ENCODE data around the gene PIP5K1A. TPM values are rescaled to one million over a fixed set of nuclear protein-coding genes. Genes with fewer than 3 reads are reported as not detected.

PIP5K1A gene, protein sequence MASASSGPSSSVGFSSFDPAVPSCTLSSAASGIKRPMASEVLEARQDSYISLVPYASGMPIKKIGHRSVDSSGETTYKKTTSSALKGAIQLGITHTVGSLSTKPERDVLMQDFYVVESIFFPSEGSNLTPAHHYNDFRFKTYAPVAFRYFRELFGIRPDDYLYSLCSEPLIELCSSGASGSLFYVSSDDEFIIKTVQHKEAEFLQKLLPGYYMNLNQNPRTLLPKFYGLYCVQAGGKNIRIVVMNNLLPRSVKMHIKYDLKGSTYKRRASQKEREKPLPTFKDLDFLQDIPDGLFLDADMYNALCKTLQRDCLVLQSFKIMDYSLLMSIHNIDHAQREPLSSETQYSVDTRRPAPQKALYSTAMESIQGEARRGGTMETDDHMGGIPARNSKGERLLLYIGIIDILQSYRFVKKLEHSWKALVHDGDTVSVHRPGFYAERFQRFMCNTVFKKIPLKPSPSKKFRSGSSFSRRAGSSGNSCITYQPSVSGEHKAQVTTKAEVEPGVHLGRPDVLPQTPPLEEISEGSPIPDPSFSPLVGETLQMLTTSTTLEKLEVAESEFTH
- 49.3 to 62.2 TPM (median 52.8 TPM) in 5 replicates for total RNA-seq (2022; extraction: Qiagen RNA extraction)

DNA sequence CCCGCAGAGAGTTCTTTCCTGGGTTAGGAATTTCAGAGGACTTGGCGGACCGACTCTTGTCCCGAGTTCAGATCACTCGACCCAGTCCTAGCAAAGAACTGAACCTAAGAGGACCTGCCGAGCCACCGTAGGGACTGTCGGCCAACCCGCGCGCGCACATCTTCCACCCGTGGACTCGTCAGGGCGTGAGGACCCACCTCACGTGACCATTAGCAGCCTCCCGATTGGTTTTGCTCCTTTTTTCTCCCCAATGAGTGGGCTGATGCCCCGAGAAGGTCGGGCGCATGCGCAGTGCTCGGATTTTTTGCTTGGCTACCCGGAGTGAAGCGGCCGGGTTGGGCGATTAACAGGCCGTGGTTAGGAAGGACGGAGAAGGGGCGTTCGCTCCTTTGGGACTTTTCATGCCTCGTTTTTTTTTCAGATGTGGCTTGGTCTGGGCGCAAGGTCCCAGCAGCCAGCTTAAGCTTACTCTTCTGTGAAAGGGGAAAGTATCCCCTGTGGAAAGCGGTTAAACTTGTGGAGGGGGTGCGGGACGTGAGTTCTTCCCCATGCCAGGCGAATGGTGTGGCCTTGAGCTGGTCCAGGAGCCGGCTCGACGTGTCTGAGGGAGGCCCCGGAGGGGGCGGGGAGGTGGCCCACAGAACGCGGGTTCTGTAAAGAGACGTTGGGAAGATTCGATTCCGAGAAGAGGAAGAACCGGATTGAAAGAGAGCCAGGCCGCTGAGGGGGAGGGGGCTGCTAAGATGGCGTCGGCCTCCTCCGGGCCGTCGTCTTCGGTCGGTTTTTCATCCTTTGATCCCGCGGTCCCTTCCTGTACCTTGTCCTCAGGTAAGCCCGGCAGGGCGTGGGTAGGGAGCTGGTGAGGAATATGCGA is at the start of gene PIP5K1A:
TSS of gene PIP5K1A (plus strand) at position 299 of the 874 bp plus-strand sequence. CDS start at position 744, 445 bp downstream.

GRCh38 chr1:151156515-151156819 is 41.9 kb upstream of the PIP5K1A start, which contains the start of gene TNFAIP8L2:
TNFAIP8L2 (plus strand) TSS chr1:151156649; CDS start chr1:151158698, 2,049 bp downstream.

GRCh38 chr1:151165738-151166504 is 32.4 kb upstream of the PIP5K1A start, which contains the start of the genes LYSMD1 and SCNM1:
LYSMD1 (minus strand) TSS chr1:151165902; CDS start chr1:151165258, 644 bp downstream.
SCNM1 (plus strand) TSS chr1:151166144; CDS start chr1:151166153, 9 bp downstream.

GRCh38 chr1:151175863-151176262 is 22.5 kb upstream of the PIP5K1A start, which contains the start of gene TMOD4:
TMOD4 (minus strand) TSS chr1:151175981; CDS start chr1:151174875, 1,106 bp downstream.

DNA sequence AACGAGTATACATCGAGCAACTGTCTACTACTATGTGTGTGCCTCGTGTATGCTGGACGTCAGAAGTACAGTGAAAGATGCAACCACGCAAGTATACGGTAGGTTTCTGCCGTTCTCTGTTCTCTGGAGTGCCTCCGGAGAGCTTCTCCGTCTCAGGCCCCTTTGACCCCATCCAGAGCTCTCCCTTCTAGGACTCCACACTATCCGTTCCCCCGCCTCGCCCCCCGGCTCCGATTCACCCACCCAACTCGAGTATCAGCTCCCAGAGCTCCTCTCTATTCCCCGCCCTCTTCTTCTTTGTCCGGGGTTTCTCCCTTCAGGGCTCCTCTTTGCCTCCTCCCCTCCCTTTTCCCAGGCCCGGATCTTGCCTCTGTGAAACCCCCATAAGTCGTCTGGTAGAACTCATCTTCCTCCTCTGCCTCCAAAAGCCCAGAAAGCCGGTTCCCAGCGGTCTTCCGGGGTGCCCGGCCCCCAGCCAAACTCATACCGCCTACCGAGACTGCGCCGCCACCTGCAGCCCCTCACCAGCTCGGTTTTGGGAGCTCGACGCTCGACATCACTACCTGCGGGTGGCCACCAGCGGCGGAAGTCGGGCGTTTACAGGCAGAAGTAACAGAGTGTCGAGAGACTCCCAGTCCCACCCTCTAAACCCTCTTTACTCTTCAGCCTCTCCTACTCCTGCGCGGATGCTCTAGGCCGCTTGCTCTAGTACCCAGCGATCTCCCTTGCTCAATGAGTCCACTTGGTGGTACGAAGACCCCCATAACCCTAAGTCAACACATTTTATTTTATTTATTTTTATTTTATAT is 8.5 kb upstream of the PIP5K1A start, which contains the start of gene VPS72:
TSS of gene VPS72 (minus strand) at position 561 of the 809 bp plus-strand sequence. CDS start at position 485, 76 bp downstream.

GRCh38 chr1:151254217-151255213 is 56.2 kb downstream of the PIP5K1A start, which contains the start of gene PSMD4:
PSMD4 (plus strand) TSS chr1:151254734; CDS start chr1:151254783, 49 bp downstream.

GRCh38 chr1:151281969-151282882 is 83.9 kb downstream of the PIP5K1A start, which contains the start of gene ZNF687:
ZNF687 (plus strand) TSS chr1:151282299; CDS start chr1:151286292, 3,993 bp downstream.

Other genes starting within 250 kb of the PIP5K1A start
- 230 to 240 TPM (median 231 TPM) in 5 replicates for gene CERS2, start 223.7 kb upstream of the PIP5K1A start, total RNA-seq (2022; extraction: Qiagen RNA extraction)
- 0.56 to 1.0 TPM (median 0.72 TPM) in 5 replicates for gene ANXA9, start 216.3 kb upstream of the PIP5K1A start, total RNA-seq (2022; extraction: Qiagen RNA extraction)
- 2.4 to 3.5 TPM (median 3.1 TPM) in 5 replicates for gene MINDY1, start 191.7 kb upstream of the PIP5K1A start, total RNA-seq (2022; extraction: Qiagen RNA extraction)
- 12.1 to 17.8 TPM (median 16.5 TPM) in 5 replicates for gene PRUNE1, start 190.1 kb upstream of the PIP5K1A start, total RNA-seq (2022; extraction: Qiagen RNA extraction)
- gene BNIPL, start 162.0 kb upstream of the PIP5K1A start, total RNA-seq (2022; extraction: Qiagen RNA extraction), result 0.04 to 0.16 TPM (median 0.15 TPM) in 5 replicates
- gene C1orf56, start 150.8 kb upstream of the PIP5K1A start, total RNA-seq (2022; extraction: Qiagen RNA extraction), result 5.4 to 7.8 TPM (median 6.7 TPM) in 5 replicates
- gene CDC42SE1, start 138.9 kb upstream of the PIP5K1A start, total RNA-seq (2022; extraction: Qiagen RNA extraction), result 74.5 to 87.3 TPM (median 78.1 TPM) in 5 replicates
- gene MLLT11, start 138.2 kb upstream of the PIP5K1A start, total RNA-seq (2022; extraction: Qiagen RNA extraction), result 12.0 to 14.2 TPM (median 13.9 TPM) in 5 replicates
- 2.5 to 3.3 TPM (median 2.9 TPM) in 5 replicates for gene GABPB2, start 127.8 kb upstream of the PIP5K1A start, total RNA-seq (2022; extraction: Qiagen RNA extraction)
- gene SEMA6C, start 51.9 kb upstream of the PIP5K1A start, total RNA-seq (2022; extraction: Qiagen RNA extraction), result 1.2 to 2.4 TPM (median 1.8 TPM) in 5 replicates
- not detected in 5 replicates for gene TNFAIP8L2, start 41.9 kb upstream of the PIP5K1A start, total RNA-seq (2022; extraction: Qiagen RNA extraction)
- gene LYSMD1, start 32.6 kb upstream of the PIP5K1A start, total RNA-seq (2022; extraction: Qiagen RNA extraction), result 5.1 to 7.6 TPM (median 5.9 TPM) in 5 replicates
- gene SCNM1, start 32.4 kb upstream of the PIP5K1A start, total RNA-seq (2022; extraction: Qiagen RNA extraction), result 44.2 to 52.2 TPM (median 45.8 TPM) in 5 replicates
- gene TMOD4, start 22.6 kb upstream of the PIP5K1A start, total RNA-seq (2022; extraction: Qiagen RNA extraction), result 0.24 to 0.29 TPM (median 0.28 TPM) in 3 of 5 replicates, not detected in the others
- gene VPS72, start 8.4 kb upstream of the PIP5K1A start, total RNA-seq (2022; extraction: Qiagen RNA extraction), result 45.3 to 64.3 TPM (median 46.2 TPM) in 5 replicates
- gene PSMD4, start 56.2 kb downstream of the PIP5K1A start, total RNA-seq (2022; extraction: Qiagen RNA extraction), result 156 to 191 TPM (median 190 TPM) in 5 replicates
- 12.3 to 15.7 TPM (median 13.9 TPM) in 5 replicates for gene ZNF687, start 83.7 kb downstream of the PIP5K1A start, total RNA-seq (2022; extraction: Qiagen RNA extraction)
- gene PI4KB, start 128.9 kb downstream of the PIP5K1A start, total RNA-seq (2022; extraction: Qiagen RNA extraction), result 23.7 to 25.2 TPM (median 24.4 TPM) in 5 replicates
- 18.1 to 21.5 TPM (median 20.6 TPM) in 5 replicates for gene RFX5, start 148.7 kb downstream of the PIP5K1A start, total RNA-seq (2022; extraction: Qiagen RNA extraction)
- 6.4 to 8.5 TPM (median 7.8 TPM) in 5 replicates for gene SELENBP1, start 174.2 kb downstream of the PIP5K1A start, total RNA-seq (2022; extraction: Qiagen RNA extraction)
- gene PSMB4, start 201.0 kb downstream of the PIP5K1A start, total RNA-seq (2022; extraction: Qiagen RNA extraction), result 352 to 444 TPM (median 418 TPM) in 5 replicates

Data from A549 treated with AZD2906 at 1 μM for 4 hours (cell line).